NOMO-1 treated with dmso at 0.1 percent for 144 hours (cell line): ENCODE data around the gene DSTN.

Experiments
- DNase-seq: peaks from one replicate; lab custom pipeline; 2025; ENCODE audit not compliant: unreplicated experiment; lab: John Stamatoyannopoulos, UW

Gene DSTN

GRCh38 chr20:17545127-17545526 lies 24.7 kb upstream of the DSTN start:
- DNase-seq: no peak

DNA sequence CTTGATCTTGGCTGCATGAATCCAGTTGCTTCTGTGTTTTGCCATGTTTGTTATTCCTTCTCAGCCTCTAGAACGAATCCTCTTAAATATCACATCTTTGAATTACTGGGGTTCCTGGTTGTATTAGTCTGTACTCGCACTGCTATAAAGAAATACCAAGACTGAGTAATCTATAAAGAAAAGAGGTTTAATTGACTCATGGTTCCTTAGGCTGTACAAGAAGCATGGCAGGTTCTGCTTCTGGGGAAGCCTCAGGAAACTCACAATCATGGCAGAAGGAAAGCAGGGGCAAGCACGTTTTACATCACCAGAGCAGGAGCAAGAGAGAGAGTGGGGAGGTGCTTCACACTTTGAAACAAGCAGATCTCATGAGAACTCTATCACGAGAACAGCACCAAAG lies 20.7 kb upstream of the DSTN start:
- DNase-seq: no peak

GRCh38 chr20:17555106-17555505 lies 14.8 kb upstream of the DSTN start:
- DNase-seq: no peak

DNA sequence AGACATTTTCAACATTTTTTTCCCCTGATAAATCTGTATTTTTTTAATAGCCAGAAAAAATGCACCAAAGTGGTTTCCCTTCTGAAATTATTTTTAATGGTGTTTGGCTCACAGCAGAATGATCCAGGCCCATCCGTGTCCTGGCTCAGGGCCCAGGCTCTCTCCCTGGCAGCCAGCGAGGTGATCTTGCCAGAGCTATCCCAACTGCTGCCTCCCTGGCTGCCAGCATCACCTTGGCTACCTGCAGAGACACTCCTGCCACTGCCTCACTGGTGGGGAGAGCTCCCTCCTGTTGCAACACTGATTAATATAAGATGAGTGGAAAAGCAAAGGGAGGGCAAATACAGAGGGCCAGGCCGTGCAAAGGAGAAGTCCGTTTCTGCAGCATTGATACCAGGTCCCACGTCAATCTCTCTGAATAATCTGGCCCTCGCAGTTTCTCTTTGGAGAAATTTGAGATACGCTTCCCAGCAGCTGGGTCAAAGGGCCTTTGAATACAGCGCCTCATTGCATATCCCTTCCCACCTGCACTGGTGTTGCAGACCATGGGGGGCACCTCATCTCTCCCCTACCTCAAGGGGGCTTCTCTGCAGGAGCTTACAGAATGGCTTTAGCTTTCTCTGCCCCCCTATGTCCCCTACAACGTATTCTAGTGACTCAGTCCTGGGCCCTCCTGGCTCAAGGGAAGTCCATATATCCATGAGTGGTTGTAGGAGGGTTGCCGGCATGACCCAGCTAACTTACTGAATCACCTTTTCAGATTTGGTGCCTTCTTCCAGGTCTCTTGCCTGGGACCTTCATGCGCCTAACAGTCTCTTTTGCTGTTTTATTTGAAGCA lies 12.8 kb upstream of the DSTN start:
- no peak for DNase-seq

- no peak for DNase-seq
These were observed 12.2 kb upstream of the DSTN start for GRCh38 chr20:17557675-17558006.

DNA sequence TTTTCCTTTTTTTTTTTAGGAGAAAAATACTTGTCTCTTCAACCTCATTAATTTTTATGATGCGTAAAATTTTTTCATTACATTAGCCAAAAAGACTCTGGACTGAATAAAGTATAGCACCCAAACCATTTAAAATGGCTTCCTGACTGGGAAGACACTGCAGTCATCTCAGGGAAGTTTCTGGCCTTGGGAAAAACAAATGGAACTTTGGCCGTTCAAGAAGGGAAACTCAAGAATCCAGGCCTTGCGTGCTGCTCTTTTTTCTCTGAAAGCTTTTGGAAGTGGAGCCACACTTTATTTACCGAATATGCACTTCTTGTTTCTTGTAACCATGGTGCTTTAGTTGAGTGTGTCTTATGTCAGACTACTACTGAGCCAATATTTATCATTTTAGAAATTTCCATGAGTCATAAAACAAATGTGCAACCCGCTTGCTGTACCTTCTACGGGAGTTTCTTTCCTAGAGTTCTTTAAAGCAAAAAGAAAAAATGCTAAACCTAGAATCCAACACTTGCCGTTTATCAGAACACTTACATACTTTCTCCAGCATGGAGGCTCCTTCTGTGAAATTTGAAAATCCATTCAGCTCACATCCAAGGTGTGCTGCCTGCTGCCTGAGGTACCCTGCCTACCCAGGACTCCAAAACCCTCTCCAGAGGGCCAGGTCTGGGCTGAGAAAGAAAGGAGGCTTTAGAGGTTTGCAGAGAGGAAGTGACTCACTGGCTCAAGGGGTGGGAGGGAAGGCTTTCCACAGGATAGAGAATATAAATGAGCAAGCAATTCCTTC lies 11.5 kb upstream of the DSTN start:
- no peak for DNase-seq

GRCh38 chr20:17558941-17559304 lies 11.0 kb upstream of the DSTN start:
- no peak for DNase-seq

GRCh38 chr20:17559338-17559737 lies 10.5 kb upstream of the DSTN start:
- DNase-seq: no peak

DNA sequence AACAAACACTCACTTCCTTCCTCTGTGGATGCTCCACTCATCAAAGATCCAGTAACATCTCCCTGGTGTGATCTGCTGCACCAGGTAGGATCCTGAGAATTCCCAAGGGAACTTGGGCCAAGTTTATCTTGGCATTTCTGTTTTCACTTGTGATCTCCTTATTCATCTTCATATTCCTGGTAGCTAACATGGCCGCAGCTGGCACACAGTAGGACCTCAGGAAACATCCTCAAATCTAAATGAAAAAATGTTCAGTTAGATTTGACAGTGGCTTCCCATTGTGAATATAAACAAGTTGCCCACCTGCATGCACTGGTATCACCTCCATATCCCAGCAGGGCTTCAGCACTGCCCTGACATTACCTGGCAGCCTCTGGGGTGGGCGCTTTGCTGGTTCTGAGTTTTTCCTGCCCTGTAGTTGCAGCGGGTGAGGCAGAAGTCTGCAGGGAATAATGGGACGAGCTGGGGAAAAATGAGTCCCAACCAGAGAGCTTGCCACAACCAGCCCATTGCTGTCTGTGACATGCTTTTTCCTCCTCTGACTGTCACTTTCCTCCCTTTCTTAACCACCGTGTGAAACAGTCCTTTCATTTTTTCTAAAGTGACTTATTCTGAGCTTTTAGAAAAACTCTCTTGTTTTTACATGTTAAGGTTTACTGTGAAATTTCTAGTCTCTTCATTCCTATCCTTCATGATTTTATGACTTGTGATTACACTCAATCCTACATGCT lies 9.4 kb upstream of the DSTN start:
- DNase-seq: no peak

- no peak for DNase-seq
These were observed 7.0 kb upstream of the DSTN start for GRCh38 chr20:17562804-17563305.

DNA sequence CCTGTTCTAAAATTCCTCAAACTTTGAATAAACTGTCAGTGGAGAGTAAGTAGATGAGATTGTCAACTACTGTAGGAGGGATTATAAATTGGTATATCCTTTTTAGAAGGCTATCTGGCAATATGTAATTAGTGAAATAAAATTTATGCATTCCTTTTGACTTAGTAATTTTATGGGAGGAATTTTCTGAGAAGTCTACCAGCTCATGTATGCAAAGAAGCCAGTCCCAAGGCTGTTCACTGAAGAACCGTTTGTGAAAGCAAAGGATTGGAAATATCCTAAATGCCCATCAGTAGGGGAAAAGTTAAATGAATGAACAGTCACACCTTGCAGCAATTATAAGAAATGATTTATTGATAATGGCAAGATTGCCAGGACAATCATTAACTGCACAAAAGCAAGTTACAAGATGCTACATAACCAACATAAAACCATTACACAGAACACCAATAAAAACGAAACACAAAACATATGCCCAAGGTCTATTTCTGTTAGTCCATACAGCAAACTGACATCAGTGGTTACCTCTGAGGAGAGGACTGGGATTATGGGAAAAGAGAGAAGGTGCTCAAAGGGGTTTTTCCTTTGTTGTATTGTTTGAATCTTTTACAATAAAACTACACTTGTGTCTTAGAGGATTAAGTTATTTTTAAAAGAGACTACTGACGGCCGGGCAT lies 4.6 kb upstream of the DSTN start:
- no peak for DNase-seq

DNA sequence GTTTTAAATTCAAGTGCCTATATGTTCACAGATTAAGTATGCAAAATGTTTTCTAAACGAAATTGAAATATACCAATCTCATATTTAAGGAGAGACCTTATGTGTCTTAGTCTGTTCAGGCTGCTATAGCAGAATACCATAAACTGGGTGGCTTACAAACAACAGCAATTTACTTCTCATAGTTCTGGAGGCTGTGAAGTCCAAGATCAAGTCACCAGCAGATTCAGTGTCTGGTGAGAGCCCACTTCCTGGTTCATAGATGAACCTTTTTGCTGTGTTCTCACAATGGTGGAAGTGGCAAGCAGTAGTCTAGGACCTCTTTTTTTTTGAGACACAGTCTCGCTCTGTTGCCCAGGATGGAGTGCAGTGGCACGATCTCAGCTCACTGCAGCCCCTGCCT lies 3.5 kb upstream of the DSTN start:
- DNase-seq: no peak

DNA sequence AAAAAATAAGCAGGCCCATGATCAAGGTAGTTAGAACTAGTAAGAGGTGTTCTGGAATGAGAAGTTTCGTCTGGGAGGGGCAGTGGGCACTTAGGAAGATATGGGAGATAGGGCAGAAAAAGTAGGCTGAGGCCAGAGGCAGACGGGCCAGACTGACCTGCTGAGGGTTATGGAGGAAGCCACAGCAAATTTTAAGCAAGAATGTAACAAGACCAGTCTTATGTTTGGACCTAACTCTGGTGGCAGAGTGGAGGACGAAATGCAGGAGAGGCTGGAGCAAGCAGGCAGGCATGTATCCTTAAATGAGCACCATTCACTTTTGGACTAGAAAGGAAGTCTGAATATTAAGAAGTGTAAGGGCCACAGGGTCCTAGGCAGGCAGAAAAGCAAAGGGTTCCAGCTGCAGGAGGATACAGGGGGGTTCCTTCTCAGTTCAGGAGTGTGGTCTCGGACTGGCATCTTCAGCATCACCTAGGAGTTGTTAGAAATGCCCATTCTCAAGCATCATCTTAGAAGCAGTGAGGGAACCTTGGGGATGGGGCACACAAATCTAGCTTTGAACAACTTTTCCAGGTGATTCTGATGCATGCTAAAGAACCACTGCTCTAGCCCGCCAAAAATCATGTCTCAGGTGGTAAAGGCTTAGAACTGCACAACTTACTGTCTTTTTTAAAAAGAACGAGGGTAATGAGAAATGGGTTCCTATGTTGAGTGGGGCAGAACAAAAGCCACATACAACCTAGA lies 1.7 kb upstream of the DSTN start:
- no peak for DNase-seq

DNA sequence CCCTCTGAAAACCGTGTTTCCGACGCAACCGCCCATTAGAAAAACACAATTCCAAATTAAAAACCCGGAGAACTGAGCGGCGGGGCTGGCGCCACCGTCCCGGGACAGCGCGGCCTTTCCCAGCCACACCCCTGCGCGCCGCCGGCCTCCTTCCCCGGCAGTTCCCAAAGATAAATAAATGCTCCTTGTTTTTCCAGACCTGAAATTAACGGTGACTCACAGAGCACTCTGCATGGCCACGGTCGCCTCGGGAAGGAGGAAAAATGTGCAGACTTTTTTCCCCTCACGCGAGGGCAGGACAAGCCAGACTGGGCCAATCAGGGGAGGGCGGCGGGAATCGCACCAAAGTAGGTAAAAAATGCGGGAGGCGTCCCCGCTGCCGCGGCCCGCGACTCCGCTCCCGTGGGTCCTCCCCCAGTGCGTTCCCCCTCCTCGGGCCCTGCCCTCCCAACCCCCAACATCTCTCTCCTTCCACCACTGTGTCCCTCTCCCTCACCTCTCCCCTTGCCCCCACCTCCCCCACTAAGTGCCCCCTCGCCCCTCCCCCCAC lies 828 bp upstream of the DSTN start:
- no peak for DNase-seq

DNA sequence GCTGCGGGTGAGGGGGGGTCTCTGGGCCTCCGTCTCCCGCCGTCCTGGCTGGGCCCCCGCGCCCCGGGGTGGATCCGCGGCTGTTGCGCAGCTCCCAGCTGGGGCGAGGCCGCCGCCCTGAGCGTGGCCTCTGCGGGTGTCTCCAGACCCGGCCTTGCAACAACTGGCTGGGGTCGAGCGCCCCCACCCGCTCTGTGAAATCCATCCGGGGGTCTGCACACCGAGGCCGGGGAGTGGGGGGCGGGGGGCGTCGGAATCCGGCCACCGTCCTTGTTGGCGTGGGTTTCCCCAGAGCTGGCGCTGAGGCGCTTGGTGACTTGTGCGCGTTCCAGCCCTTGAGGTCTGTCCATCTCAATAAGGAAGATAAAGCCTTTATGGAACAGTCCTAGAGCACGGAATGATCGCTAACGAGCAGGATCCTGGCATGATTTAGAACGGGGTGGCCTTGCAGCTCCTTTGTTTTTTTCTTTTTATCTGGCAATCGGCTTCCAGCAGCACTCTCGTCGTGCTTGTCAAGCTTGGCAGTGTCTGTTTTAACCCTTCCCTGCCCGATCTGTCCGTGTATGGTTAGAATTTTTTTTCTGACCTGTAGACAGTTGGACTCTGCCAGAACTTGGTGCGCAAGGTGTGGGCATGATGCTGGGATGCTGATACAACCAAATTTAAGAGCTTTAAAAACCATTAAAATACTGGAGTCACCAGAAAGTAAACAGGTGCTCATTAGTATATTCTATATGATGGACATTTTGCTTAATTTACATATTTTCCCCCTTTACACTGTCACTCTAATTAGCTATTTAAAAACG lies 675 bp downstream of the DSTN start:
- DNase-seq: no peak

- no peak for DNase-seq
These were observed 1.3 kb downstream of the DSTN start for GRCh38 chr20:17571153-17571527.

DNA sequence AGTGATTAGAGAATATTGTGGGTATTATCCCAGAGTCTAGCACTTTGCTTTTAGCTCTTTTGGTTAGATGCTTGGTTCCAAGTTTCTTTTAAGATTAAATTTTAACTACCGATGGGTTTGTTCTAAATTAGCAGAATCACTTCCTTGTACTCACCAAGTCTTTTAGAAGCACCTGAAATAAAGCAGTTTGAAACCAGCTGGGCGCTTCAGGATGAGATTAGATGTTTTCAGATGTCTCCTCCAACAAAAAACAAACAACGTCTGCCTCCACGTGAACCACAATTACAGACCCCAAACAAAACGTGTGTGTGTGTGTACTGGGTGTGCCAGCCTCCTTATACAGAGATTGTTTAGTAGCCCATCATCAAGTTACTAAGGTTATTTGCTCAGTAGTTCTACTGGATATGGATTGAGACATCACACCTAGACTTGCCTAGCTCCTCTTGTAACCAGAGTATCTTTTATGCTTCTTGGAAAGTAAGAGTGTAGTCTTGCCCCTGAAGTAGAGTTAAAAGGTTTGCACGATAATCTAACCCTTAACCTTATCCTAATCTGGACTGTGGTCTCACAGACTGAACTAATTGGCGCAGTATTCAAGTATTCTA lies 2.3 kb downstream of the DSTN start:
- DNase-seq: no peak

GRCh38 chr20:17573463-17573862 lies 3.6 kb downstream of the DSTN start:
- DNase-seq: no peak

DNA sequence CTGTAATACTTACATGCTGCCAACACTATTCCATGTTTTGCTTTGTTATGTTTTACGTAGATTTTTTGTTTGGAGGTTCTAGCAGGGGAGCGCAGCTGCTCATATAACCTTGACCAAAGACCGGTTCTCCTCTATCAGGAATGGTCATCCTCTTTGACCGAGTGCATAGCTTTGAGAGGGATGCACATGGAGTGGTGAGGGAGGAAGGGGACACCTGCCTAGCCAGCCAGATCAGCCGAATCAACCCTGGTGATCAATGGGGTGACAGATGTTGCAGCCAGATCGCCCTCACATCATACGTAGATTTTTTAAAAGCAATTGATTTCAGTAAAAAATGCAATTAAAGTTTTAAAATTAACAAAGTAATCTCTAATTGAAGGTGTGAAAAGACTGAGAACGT lies 6.3 kb downstream of the DSTN start:
- DNase-seq: no peak
